ENCODE results near the gene KMT2C. TPM values are rescaled to one million over a fixed set of nuclear protein-coding genes. Genes with fewer than 3 reads are reported as not detected.

KMT2C gene
- total and polyA plus RNA-seq, 2 of the 13 experiments (the other 11 are each of a cell fraction or from before 2014, with no cell fraction given) = 7.1 to 14.4 TPM

- no peak for TF ChIP-seq ZNF646 (CRISPR knock-in tag; IDR thresholded peaks at IDR 0.05)
- no peak for TF ChIP-seq NR3C1 (CRISPR knock-in tag; IDR thresholded peaks at IDR 0.05)
- TF ChIP-seq SMAD1 (CRISPR knock-in tag; IDR thresholded peaks at IDR 0.05; ENCODE audit: borderline replicate concordance, low read depth) = no peak
- no peak for TF ChIP-seq THAP7 (CRISPR knock-in tag; IDR thresholded peaks at IDR 0.05)
- TF ChIP-seq MAFK (conservative IDR thresholded peaks at IDR 0.05 in 1 of 2, IDR thresholded peaks at IDR 0.05 in 1 of 2; ENCODE audit: low read length in 2 of 2) = no peak
- TF ChIP-seq ZMAT3 (CRISPR knock-in tag; conservative IDR thresholded peaks at IDR 0.05) = no peak
- TF ChIP-seq ZNF317 (CRISPR knock-in tag; IDR thresholded peaks at IDR 0.05) = no peak
- TF ChIP-seq BORCS8-MEF2B (CRISPR knock-in tag; IDR thresholded peaks at IDR 0.05) = no peak
- no peak for TF ChIP-seq ZHX2 (IDR thresholded peaks at IDR 0.05; ENCODE audit: low read depth)
- 0 out of 2 replicates have a peak, but pooled peaks have one; percentile 12 for TF ChIP-seq ZHX2 (CRISPR knock-in tag; IDR thresholded peaks at IDR 0.05; ENCODE audit: borderline replicate concordance)
- no peak for TF ChIP-seq ZNF138 (CRISPR knock-in tag; IDR thresholded peaks at IDR 0.05; ENCODE audit: low read depth)
- TF ChIP-seq MED1 (CRISPR knock-in tag; IDR thresholded peaks at IDR 0.05) = no peak
- no peak for TF ChIP-seq FOXK1 (CRISPR knock-in tag; IDR thresholded peaks at IDR 0.05; ENCODE audit: borderline replicate concordance, low read depth)
- TF ChIP-seq SOX5 (CRISPR knock-in tag; IDR thresholded peaks at IDR 0.05; ENCODE audit: borderline replicate concordance) = no peak
- TF ChIP-seq MTA1 (CRISPR knock-in tag; IDR thresholded peaks at IDR 0.05; ENCODE audit: borderline replicate concordance) = no peak
- TF ChIP-seq ZNF264 (CRISPR knock-in tag; IDR thresholded peaks at IDR 0.05) = no peak
- TF ChIP-seq ZNF333 (CRISPR knock-in tag; IDR thresholded peaks at IDR 0.05; ENCODE audit: borderline replicate concordance) = no peak
These were observed 27.3 kb upstream of the KMT2C start (continued) for GRCh38 chr7:152462995-152463708.
